Hippocampal formation (tissue), 2 donors: ENCODE data around the gene PPFIA1.
"Not testable (repeated sequence)": the region's sequence is repeated elsewhere in the genome, so short reads cannot be mapped to it uniquely, and the experiment has no call there.

Source experiments
- DNase-seq, 2 donors: peaks; one replicate each; lab custom pipeline; 2025; lab: John Stamatoyannopoulos, UW

Gene PPFIA1

DNA sequence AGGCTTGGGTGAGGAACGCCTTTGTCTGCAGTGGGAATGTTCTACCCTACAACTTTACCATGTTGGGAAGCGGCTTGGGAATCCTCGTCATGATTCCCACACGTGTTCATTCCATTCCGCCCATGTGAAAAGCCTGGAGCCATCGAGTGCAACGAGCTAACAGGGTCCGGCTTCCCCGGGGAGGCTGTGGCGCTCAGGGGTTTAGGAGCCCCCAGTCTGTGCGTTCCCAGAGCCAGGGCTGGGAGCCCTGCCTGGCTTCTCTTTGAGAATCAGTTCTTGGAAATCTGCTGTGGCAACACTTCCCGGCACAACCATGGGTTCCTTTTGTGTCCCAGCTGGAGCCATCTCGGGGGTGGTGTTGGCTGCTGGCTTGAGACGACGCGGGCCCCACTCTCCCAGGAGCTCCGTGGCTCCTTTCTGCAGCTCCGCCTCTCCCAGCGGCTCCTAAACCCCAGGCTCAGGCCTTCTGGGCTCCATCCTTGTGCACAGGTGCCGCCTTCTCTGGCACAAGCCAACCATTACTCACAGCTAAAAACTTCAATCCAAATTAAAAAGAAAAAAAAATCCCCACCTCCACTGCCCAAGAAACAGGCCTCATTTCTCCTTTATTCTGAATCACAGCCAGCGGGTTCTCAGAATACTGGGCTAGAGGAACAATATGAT lies 18.7 kb upstream of the PPFIA1 start:
- DNase-seq = peak; percentile 12 to 42

DNA sequence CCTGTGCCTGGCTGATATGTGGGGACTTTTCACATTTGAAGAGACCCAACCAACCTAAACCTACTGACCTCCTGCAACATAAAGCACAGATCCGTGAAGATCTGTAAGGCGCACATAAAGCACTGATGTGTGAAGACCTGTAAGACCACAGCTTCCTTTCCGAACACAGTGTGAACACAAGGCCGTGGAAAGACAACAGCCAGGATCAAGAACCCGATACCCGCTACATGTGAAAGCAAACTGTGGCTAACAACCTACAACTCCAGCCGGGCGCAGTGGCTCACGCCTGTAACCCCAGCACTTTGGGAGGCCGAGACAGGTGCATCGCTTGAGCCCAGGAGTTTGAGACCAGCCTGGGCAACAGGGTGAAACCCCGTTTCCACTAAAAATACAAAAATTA lies 17.6 kb upstream of the PPFIA1 start:
- no peak for DNase-seq

DNA sequence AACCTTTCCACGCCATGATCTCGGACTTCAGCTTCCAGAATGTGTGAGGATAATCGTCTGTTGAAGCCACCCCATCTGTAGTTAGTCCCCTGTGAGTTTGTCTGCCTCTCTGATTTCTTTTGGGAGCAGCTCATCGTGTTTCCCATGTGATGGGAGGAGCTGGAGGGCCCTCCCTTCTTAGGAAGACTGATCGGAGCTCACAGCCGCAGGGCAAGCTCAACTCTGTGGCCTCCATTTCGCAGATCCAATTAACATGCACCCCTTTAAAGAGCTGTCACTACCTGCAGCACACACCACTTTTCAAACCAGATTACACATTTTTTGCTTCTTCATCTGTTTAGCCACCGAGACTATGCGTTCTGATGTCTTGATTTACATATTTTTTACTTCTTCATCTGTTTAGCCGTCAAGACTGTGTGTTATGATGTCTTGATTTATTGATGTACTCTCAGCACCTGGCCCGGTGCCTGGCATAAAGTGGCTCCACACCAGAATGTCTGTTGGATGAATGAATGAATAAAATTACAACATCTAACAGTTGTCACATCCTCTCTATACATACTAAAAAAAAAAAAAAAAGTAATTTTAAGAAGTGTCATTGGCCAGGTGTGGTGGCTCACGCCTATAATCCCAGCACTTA lies 14.9 kb upstream of the PPFIA1 start:
- no peak for DNase-seq

DNA sequence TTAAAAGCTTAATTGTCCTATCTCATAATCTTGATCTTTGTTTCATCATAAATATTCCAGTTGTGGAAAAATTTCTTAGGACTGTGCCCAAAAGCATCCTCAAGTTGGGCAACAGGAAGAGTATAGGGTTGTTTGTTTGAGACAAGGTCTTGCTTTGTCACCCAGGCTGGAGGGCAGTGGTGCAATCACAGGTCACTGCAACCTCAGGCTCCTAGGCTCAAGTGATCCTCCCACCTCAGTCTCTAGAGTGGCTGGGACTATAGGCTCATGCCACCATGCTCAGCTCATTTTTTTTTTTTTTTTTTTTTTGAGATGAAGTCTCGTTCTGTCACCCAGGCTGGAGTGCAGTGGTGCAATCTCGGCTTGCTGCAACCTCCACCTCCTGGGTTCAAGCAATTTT lies 11.4 kb upstream of the PPFIA1 start:
- not testable (repeated sequence) for DNase-seq

DNA sequence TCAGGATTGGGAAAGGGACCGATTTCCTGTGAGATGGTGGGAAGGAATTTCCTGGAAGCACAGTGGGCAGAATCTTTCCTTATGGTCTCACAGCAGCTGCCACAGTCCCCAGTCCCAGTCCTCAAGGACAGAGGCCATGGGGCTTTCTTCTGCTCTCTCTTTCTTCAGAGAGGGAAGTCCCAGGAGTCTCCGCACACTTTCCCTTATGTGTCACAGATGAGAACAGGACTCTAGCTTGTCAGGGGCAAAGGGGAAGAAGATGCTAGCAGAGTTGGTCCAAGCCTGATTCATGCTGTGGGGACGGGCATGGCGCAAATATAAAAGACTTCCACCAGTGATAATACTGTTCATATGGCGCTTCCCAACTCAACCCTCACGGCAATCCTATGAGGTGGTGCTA lies 7.5 kb upstream of the PPFIA1 start:
- no peak for DNase-seq

DNA sequence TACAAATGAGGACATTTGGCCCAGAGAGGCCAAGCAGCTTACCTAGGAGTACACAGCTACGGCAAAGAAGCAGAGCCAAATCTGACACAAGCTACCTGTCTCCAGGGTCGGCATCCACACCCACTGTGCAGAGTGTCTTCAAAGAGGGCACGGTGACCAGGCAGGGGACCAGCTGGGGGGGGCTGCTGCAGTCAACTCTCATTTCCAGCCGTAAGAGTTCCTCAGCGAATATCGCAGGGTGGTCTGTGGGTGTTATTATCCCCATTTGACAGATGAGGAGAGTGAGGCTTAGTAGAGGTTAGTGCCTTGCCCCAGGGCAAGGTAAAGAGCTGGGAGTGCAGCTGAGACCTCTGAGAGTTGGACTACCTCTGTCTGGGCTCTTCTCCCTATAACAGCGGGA lies 7.1 kb upstream of the PPFIA1 start:
- DNase-seq = no peak

DNA sequence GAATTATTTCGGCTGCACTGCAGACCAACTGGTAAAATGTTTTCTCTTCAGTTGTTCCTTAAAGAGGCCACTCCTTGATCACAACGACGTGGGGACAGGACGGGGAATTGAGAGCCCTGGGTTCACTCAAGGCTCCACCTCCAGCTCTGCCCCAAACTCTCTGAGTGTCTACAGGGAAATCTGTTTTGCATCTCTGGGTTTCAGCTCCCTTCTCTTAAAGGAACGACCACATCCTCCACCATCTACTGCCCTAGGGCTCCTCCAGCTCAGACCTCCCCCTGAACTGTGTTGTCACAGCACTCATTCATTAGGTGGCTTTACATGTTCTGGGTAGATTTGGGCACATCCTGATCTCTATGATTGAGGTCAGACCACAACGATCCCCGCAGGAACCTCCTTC lies 5.1 kb upstream of the PPFIA1 start:
- no peak for DNase-seq

DNA sequence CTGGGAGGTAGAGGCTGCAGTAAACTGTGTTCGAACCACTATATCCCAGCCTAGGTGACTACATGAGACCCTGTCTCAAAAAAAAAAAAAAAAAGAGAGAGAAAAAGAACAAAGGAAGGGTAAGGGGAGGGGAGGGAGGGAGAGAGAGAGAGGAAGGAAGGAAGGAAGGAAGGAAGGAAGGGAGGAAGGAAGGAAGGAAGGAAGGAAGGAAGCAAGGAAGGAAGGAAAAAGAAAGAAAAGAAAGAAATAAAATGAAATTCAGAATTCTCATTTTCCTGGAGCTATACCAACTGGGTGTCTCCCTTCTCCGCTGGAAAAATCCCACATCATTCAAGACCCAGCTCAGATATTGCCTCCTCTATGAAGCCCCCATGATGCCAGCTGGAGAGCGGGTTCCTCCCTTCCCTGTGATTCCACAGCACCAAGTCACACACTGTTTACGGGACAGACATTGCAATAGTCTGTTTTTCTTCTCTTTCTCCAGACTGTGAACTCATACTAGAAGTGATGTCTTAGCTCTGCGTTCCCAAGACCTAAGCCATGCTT lies 3.0 kb upstream of the PPFIA1 start:
- DNase-seq = no peak

DNA sequence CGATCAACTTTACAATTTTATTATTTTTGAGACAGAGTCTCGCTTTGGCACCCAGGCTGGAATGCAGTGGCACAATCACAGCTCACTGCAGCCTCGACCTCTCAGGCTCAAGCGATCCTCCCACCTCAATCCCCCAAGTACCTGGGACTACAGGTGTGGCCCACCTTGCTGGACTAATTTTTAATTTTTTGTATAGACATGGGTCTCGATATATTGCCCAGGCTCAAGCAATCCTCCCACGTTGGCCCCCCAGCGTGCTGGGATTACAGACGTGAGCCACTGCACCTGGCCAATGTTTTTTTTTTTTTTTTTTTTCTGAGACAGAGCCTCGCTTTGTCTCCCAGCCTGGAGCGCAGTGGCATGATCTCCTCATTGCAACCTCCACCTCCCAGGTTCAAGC lies 2.0 kb upstream of the PPFIA1 start:
- DNase-seq = no peak

DNA sequence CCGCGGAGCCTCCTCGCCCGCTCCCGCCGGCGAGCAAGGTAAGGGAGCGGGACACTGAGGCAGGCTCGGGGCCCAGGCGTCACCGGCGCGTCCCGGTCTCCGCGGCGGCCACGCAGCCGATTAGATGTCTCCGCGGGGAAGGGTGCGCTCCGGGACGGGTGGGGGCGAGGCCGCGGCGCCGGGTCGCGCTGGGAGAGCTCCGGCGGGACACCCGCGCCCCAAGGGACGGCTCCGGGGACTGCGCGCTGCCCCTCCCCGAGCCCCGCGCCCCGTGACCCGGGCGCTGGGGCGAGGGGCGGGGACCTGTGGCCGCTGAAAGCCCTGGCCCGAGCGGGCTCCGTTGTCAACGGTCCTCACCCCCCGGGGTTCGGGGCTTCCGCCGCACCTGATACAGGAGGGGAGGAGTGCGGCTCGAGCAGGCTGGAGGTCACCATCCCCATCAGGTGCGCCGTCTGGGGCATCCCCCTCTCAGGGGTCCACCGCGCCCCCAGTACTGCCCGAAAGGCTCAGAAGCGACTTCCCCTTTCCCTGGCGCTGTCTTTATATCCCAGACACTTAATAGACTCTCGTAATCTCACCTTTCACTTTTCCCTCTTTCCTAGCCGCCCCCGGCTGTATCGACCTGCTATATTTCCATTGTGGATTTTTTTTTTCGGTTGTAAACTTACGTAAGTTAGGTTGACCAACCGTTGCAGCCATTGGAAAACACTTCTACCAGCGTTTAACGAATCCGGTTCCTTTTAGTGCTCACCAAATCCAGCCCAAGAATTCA lies 573 bp downstream of the PPFIA1 start:
- DNase-seq = no peak

DNA sequence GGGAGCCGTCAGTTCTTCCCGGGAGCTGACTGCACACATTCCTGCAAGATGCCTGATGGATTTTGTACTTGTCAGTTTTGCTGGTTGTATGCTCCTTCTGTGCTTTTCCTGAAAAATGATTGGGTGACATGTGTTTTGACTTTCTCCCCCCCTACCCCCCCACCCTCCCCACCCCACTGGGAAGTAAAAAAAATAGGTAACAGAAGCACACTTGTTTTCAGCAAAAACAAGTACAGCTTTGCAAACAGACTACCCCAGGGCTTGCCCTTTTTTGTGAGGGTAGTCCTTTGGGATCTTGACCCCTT lies 1.1 kb downstream of the PPFIA1 start:
- DNase-seq = no peak

DNA sequence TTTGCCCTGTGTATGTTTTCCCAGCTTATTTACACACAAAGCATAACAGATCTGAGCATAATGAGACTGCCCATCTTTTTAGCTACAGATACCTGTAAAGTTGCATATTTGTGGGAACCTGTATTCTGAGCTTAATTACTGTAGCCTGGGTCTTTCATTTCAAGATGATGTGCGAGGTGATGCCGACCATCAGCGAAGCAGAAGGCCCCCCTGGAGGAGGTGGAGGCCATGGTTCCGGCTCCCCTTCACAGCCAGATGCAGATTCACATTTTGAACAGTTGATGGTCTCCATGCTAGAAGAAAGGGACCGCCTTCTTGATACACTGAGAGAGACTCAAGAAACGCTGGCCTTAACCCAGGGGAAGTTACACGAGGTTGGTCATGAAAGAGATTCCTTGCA lies 1.5 kb downstream of the PPFIA1 start:
- no peak for DNase-seq

DNA sequence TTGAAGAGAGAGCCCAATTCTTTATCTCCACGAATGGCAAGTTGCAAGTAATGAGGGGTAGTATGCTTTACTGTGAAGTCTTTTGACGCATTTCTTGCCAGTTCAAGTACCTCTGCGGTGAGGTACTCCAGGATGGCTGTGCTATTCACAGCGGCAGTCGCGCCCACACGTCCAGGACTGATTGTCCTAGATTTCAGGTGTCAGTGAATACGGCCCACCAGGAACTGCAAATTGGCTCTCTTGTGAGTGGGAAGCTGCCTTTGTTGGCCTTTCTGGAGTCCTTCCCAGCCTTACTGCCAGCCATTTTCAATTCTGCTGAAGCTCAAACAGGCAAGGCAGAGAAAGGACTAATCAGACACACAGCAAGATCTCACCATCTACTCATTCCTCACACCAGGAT lies 8.5 kb downstream of the PPFIA1 start:
- DNase-seq = peak; percentile 9 to 46

DNA sequence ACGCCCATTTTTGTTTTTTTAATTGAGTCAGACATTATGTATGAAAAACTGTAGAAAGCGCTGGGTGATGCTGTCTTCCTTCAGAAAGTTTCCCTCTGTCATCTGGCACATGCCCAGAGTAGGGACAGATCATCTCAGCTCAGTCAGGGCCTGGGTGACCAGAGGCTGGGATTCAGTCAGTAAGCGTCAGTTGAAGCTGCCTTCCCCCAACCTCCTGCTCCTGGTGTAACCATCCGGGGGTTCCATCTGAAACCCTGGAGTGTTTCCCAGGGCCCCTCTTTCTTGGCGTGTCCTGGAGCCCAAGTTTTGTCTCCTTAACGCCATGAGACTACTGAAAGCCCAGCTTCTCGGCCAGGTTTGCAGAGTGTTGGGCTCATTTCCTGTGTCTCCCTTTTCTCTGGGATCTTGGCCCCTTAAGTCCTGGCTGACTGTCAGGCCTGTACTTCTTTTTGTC lies 10.7 kb downstream of the PPFIA1 start:
- DNase-seq = no peak

DNA sequence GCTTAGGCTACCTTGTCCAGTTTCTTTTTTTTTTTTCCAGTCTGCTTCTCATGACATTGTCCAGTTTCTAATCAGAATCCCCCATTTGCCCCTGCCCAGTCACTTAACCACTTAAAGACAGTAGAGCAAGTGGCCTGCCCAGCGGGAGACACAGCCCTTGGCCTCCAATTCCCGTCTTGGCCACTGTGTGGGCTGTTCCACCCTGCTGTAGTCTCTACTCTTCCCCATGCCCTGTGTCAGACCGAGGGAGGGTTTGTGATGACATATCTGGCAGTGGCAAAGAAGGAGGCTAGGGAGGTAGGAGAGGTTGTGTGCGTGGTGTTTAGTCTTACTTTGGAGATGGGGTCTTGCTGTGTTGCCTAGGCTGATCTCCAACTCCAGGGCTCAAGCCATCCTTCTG lies 11.5 kb downstream of the PPFIA1 start:
- DNase-seq = no peak

DNA sequence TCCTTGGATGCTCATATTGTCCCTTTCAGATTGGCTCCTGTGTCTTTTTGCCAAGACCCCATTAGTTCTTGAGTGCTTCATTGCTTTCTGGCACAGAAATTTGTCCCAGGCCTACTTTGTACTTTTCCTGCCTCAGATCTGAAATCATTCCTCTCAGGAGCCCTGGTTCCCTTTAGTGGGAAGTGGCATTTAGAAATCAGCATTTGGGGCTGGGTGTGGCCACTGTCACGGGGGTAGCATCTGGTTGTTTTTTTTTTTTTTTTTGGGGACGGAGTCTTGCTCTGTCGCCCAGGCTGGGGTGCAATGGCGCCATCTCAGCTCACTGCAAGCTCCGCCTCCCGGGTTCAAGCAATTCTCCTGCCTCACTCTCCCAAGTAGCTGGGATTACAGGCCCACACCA lies 18.2 kb downstream of the PPFIA1 start:
- no peak for DNase-seq

DNA sequence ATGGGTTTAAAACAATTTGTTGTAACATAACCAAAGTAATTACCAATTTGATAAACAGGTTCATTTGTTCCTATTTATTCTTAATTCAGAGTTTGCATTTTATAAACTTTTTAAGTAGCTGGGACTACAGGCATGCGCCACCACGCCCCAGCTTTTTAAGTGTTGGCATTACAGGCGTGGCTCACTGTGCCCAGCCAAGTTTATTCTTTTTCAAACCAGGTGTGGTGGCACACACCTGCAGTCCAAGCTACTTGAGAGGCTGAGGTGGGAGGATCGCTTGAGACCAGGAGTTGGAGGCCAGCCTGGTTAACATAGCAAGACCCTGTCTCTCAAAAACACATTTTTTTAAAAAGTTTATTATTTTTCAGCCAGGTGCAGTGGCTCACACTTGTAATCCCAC lies 19.1 kb downstream of the PPFIA1 start:
- no peak for DNase-seq

DNA sequence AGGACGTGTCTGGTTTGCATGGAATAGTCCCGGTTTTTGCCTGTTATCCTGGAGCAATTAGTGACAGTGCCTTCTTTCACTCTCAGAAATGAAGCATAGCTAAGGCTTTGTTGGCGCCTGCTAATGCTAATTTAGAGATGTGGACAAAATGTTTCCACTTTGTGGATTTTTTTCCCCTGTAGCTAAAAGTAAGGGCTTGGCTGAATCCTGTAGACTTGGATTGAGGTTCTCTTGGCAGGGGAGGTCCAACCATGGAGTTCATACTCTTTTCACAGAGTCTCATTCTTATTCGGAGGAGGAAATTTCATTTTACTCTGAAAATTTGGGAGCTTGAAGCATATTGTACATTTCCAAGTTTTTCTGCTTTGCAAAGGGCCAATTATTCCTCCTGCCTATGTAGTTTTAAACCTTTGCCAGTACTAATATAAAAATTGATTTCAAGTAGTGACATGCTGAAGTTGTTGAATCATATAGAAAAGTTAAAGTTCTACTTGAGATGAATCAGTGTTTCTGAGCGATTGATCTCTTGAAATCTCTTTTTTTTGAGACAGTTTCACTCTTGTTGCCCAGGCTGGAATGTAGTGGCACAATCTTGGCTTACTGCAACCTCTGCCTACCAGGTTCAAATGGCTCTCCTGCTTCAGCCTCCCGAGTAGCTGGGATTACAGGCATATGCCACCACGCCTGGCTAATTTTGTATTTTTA lies 20.0 kb downstream of the PPFIA1 start:
- peak in 1 of 2 donors; percentile 39 for DNase-seq

DNA sequence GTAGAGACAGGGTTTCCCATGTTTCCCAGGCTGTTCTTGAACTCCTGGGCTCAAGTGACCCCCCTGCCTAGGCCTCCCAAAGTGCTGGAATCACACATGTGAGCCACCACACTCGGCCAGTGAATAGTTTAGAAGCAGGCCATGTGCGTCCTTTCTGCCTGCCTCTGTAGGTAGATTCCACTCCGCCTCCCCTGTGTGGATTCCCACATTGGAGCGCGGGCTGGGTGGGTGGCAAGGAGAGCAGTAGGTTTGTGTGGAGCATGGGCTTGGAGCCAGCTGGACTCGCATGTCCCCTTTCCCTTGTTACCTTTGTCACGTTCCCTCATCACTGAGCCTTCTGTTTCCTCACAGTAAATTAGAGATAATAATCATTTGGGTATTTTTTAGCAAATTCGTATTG lies 21.7 kb downstream of the PPFIA1 start:
- no peak for DNase-seq

DNA sequence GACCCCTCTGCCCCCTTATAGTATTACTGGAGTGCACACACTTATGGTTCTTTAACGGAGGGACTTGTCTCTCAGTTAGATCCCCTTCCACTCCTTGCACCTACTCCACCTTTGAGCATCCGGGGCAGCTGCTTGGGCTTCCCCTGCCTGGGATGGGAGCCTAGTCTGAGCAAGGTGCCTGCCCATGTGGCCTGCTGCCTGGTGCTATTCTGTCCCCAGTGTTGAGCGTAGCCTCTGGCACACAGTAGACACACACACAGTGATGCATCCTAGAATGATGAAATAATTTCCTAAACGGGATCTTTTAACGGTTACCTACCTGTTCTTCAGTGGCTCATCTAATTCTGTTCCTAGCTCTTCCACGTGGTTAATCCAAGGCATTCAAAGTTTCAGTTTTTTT lies 22.4 kb downstream of the PPFIA1 start:
- no peak for DNase-seq

DNA sequence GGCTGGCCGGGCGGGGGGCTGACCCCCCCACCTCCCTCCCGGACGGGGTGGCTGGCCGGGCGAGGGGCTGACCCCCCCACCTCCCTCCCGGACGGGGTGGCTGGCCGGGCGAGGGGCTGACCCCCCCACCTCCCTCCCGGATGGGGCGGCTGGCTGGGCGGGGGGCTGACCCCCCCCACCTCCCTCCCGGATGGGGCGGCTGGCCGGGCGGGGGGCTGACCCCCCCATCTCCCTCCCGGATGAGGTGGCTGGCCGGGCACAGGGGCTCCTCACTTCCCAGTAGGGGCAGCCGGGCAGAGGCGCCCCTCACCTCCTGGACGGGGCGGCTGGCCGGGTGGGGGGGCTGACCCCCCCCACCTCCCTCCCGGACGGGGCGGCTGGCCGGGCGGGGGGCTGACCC lies 24.7 kb downstream of the PPFIA1 start:
- DNase-seq = not testable (repeated sequence)

DNA sequence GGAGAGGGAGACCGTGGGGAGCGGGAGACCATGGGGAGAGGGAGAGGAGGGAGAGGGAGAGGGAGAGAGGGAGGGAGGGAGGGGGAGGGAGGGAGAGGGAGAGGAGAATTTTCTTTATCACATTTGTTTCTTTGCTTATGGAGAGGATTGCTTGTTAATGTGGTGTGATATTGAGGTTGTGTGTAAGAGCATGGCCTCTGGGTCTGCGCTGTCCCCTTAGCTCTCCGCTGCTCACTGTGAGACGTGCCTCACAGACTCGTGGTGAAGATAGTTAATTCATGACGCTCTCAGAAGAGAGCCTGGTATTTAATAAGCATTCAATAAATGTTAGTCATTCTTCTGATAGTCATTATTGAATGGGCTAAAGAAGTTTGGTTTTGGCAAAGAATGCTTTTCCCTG lies 26.2 kb downstream of the PPFIA1 start:
- no peak for DNase-seq

DNA sequence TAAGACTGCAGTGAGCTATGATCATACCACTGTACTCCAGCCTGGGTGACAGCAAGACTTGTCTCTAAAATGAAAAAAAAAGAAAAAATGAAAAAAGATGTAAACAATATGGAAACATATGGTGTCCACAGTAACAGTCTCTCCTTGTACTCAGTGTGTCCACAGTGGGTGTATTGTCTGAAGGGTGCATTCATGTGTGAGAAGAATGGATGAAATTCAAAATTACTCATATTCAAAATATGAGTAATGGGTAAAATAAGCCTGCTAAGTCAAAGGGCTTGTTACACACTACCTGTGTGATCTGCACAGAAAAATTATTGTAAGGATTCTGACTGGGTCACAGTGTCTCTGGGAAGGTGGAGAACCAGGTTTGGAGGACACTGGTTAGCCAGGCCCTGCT lies 26.9 kb downstream of the PPFIA1 start:
- no peak for DNase-seq
